Esophagus squamous epithelium (tissue), 4 donors: ENCODE results near the gene RANGAP1.

Source experiments
- CTCF ChIP-seq, 6 experiments: fragments of 450-650 bp in 4 of 6; fragments of 200-600 bp in 2 of 6; sonication (generic) in 2 of 6; IDR thresholded peaks; one replicate each; pipeline ENCODE4 v1.5.1; 2016 to 2019; ENCODE audit warnings: antibody characterized with exemption in 6 of 6, mild to moderate bottlenecking in 4 of 6, moderate library complexity in 4 of 6
- POLR2A ChIP-seq, 4 donors: fragments of 450-650 bp; IDR thresholded peaks; one replicate each; pipeline ENCODE4 v1.6.1; 2017; ENCODE audit warnings: antibody characterized with exemption in 4 of 4, mild to moderate bottlenecking in 4 of 4, moderate library complexity in 3 of 4

GRCh38 chr22:41230401-41230785 is 55.6 kb downstream of the RANGAP1 start:
- TF ChIP-seq CTCF (IDR thresholded peaks at IDR 0.05) (no peak), POLR2A (IDR thresholded peaks at IDR 0.05) (no peak)
